IPS-15b (cell line): Measurements from ENCODE around the gene CCDC73.
"Not testable (repeated sequence)": the region's sequence is repeated elsewhere in the genome, so short reads cannot be mapped to it uniquely, and the experiment has no call there.

Experiments used
- H3K27me3 ChIP-seq: one replicate; pipeline ENCODE4 v1.6.1; 2013; ENCODE audit warnings: low read length; ENCODE audit not compliant: control insufficient read depth, insufficient read depth
- H3K36me3 ChIP-seq: one replicate; pipeline ENCODE4 v1.6.1; 2013; ENCODE audit warnings: low read length; ENCODE audit not compliant: control insufficient read depth, insufficient read depth
- H3K4me1 ChIP-seq: one replicate; pipeline ENCODE4 v1.6.1; 2013; ENCODE audit warnings: mild to moderate bottlenecking, low read length; ENCODE audit not compliant: control insufficient read depth, insufficient read depth
- H3K4me3 ChIP-seq: one replicate; pipeline ENCODE4 v1.5.1; 2013; ENCODE audit warnings: low read depth, low read length
- H3K9ac ChIP-seq: one replicate; pipeline ENCODE4 v1.6.1; 2013; ENCODE audit warnings: low read depth, mild to moderate bottlenecking, low read length
- H3K9me3 ChIP-seq: one replicate; pipeline ENCODE4 v1.6.1; 2013; ENCODE audit warnings: mild to moderate bottlenecking, low read length; ENCODE audit not compliant: control insufficient read depth, insufficient read depth

Gene CCDC73

GRCh38 chr11:32829157-32829679 lies 34.8 kb upstream of the CCDC73 start:
- peak overlapping the region; percentile 73 for H3K9ac ChIP-seq
- peak overlapping the region; percentile 79 for H3K4me3 ChIP-seq
- H3K4me1 ChIP-seq, result no peaks in the 10 kb centered on the region
- H3K9me3 ChIP-seq, result no peaks in the 10 kb centered on the region
- H3K27me3 ChIP-seq, result peaks cover 27% of the 10 kb centered on the region
- no peaks in the 10 kb centered on the region for H3K36me3 ChIP-seq

- no peaks in the 10 kb centered on the region for H3K36me3 ChIP-seq
- H3K9me3 ChIP-seq, result no peaks in the 10 kb centered on the region
- peaks cover 27% of the 10 kb centered on the region for H3K27me3 ChIP-seq
- no peaks in the 10 kb centered on the region for H3K4me1 ChIP-seq
- no peak overlapping the region for H3K4me3 ChIP-seq
- no peak overlapping the region for H3K9ac ChIP-seq
Observed at GRCh38 chr11:32827276-32827675, 32.8 kb upstream of the CCDC73 start.

DNA sequence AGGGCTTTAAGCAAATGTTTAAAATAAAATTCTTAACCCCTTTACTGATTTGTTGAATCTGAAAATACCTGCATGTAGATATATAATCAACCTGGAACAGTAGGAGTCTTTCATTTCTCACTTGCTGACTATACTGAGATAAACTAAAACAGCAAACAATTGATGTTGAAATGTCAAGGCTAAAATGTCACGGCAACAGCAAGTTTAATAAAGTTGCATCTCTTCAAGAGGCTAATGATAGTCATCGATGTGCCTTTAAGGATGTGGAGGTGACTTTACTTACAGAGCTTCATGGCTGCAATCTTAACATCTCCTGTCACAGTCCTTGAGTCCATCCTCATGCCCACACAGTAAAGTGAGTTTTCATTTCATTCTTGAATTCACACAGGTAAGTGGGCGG lies 31.7 kb upstream of the CCDC73 start:
- Histone ChIP-seq H3K9me3 (no peaks in the 10 kb centered on the region), H3K27me3 (peaks cover 24% of the 10 kb centered on the region), H3K4me1 (no peaks in the 10 kb centered on the region), H3K36me3 (no peaks in the 10 kb centered on the region), H3K9ac (no peak overlapping the region), H3K4me3 (no peak overlapping the region)

GRCh38 chr11:32823617-32824016 lies 29.2 kb upstream of the CCDC73 start:
- not testable (repeated sequence) for H3K36me3 ChIP-seq, H3K4me3 ChIP-seq, H3K9ac ChIP-seq, H3K27me3 ChIP-seq, H3K4me1 ChIP-seq, H3K9me3 ChIP-seq

- Histone ChIP-seq H3K4me1 (no peaks in the 10 kb centered on the region), H3K4me3 (no peak overlapping the region), H3K9ac (no peak overlapping the region), H3K36me3 (no peaks in the 10 kb centered on the region), H3K9me3 (no peaks in the 10 kb centered on the region), H3K27me3 (no peaks in the 10 kb centered on the region)
Observed at GRCh38 chr11:32821917-32822560, 27.6 kb upstream of the CCDC73 start.

GRCh38 chr11:32821517-32821916 lies 27.1 kb upstream of the CCDC73 start:
- Histone ChIP-seq H3K4me3 (no peak overlapping the region), H3K36me3 (no peaks in the 10 kb centered on the region), H3K9ac (no peak overlapping the region), H3K27me3 (no peaks in the 10 kb centered on the region), H3K4me1 (no peaks in the 10 kb centered on the region), H3K9me3 (no peaks in the 10 kb centered on the region)

DNA sequence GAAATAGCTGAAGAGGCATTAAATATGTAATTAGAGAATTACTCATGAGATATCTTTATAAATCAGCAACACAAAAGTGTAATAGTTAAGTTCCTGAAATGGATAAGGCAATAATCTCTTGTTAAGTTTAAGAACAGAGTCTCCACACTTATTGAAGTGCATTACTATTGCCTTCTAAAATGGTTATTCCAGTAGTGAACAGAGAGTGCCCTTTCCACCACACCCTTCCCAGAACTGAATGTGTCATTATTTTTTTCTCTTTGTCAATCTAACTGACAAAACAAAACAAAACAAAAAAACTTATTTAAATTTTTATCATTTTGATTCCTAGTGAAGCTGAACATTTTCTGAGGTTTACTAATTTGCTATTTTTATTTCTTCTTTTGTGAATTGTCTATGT lies 26.0 kb upstream of the CCDC73 start:
- Histone ChIP-seq H3K36me3 (no peaks in the 10 kb centered on the region), H3K4me3 (no peak overlapping the region), H3K27me3 (no peaks in the 10 kb centered on the region), H3K9ac (no peak overlapping the region), H3K4me1 (no peaks in the 10 kb centered on the region), H3K9me3 (no peaks in the 10 kb centered on the region)

DNA sequence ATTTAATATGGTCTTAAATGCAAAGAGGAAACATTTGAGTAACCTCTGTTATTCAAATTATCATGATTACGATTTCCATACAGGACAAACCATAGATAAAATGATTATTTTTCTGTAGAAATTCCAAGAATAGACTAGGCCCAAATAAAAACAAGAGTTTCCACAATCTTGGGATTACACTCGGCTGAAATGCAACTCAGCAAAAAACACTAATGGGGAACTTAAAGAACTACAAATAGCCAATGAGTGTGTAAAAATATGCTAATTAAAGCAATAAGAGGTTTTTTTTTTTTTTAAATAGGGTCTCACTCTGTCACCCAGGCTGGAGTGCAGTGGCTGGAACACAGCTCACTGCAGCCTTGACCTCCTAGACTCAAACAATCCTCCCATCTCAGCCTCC lies 24.7 kb upstream of the CCDC73 start:
- H3K36me3 ChIP-seq, result no peaks in the 10 kb centered on the region
- no peak overlapping the region for H3K4me3 ChIP-seq
- H3K27me3 ChIP-seq, result no peaks in the 10 kb centered on the region
- no peaks in the 10 kb centered on the region for H3K9me3 ChIP-seq
- H3K9ac ChIP-seq, result no peak overlapping the region
- H3K4me1 ChIP-seq, result no peaks in the 10 kb centered on the region

GRCh38 chr11:32817852-32818183 lies 23.4 kb upstream of the CCDC73 start:
- Histone ChIP-seq H3K4me1 (no peaks in the 10 kb centered on the region), H3K36me3 (no peaks in the 10 kb centered on the region), H3K27me3 (no peaks in the 10 kb centered on the region)

GRCh38 chr11:32817181-32817851 lies 22.9 kb upstream of the CCDC73 start:
- Histone ChIP-seq H3K4me1 (no peaks in the 10 kb centered on the region), H3K27me3 (no peaks in the 10 kb centered on the region), H3K9me3 (no peaks in the 10 kb centered on the region), H3K36me3 (no peaks in the 10 kb centered on the region), H3K9ac (no peak overlapping the region), H3K4me3 (no peak overlapping the region)

More at GRCh38 chr11:32817852-32818183, 23.4 kb upstream of the CCDC73 start:
- Histone ChIP-seq H3K4me3 (no peak overlapping the region), H3K9me3 (no peaks in the 10 kb centered on the region), H3K9ac (no peak overlapping the region)

GRCh38 chr11:32809313-32809712 lies 14.9 kb upstream of the CCDC73 start:
- no peak overlapping the region for H3K9ac ChIP-seq
- H3K4me3 ChIP-seq, result no peak overlapping the region
- no peaks in the 10 kb centered on the region for H3K4me1 ChIP-seq
- no peaks in the 10 kb centered on the region for H3K36me3 ChIP-seq
- H3K9me3 ChIP-seq, result no peaks in the 10 kb centered on the region
- H3K27me3 ChIP-seq, result no peaks in the 10 kb centered on the region

GRCh38 chr11:32796425-32796824 lies 2.0 kb upstream of the CCDC73 start:
- H3K9me3 ChIP-seq, result no peaks in the 10 kb centered on the region

More at GRCh38 chr11:32796425-32796824, 2.0 kb upstream of the CCDC73 start:
- Histone ChIP-seq H3K4me1 (peaks cover 4% of the 10 kb centered on the region), H3K9ac (no peak overlapping the region), H3K4me3 (no peak overlapping the region), H3K27me3 (no peaks in the 10 kb centered on the region), H3K36me3 (no peaks in the 10 kb centered on the region)
